ENCODE results near the gene COQ8A.

Gene COQ8A

DNA sequence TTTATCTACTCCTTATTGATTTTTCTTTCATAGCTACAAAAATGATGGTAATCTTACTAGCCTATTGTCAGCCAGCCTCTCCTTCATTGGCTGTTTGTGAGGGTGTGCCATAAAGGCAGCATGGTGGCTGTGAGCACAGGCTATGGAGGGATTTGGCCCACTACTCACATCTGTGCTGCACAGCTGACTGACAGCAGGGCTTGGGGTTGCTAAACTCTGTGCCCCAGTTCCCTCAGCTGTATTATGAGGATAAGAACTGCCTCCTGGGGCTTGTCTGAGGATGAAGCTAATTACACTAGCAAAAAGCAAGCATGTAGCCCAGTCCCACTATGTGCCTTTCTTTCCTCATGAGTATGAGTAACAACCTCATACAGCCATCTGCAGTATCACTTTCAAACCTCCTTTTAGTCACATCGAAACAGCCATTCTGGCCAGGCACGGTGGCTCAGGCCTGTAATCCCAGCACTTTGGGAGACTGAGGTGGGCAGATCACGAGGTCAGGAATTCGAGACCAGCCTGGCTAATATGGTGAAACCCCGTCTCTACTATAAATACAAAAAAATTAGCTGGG, 66.2 kb downstream of the COQ8A start:
- no peak for DNase-seq

DNA sequence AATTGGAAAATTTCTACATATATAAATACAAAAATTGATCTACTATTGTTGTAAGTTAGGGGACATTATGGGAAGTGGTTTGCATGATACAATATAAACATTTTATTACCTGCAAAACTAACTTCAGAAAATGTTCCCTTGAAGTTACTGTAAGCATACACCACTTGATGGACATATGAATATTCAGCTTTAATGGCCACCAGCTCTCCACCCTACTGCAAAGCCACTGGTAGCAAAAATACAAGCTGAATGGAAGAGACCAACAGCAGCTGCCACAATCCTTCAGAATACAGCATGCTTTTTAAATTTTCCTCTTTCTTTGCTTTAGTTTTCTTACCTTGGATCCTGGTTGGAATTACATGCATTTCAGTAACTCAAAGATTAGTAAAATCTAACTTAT, 69.8 kb downstream of the COQ8A start:
- no peak for DNase-seq

DNA sequence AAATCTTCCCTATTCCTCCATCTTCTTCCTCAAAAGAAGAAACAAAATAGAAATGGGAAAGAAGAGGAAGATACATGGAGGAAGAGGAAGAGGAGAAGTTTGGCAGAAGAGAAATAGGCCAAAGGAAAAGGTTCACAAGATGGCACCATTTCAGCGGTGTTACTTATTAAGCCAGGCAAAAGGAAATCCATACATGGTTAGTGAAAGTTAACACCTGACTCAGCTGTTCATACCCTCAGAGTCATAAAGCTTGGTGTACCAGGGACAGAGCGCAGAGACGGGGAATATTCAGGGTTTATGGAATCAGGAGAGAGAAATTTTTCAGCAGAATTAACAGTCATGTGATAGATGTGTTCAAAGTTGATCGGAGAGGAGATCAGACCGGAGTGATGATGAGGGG, 70.6 kb downstream of the COQ8A start:
- no peak for DNase-seq

DNA sequence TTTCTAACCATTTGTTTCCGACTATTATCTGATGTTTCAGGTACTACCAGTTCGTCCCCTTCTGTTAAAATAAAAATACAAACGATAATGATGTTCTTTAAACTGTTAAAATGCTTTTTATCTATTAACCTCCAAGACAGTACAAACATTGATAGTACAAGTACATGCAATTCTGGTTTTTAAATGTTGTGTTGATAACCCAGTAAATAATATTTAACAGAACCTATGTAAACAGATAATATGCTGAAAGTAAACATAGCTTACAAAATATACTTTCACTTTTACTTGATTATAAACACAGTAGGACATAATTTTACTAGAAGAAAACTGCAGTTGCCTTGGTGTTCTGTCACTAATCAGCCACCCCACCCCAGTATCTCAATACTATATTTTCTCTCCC, 76.9 kb downstream of the COQ8A start:
- no peak for DNase-seq

DNA sequence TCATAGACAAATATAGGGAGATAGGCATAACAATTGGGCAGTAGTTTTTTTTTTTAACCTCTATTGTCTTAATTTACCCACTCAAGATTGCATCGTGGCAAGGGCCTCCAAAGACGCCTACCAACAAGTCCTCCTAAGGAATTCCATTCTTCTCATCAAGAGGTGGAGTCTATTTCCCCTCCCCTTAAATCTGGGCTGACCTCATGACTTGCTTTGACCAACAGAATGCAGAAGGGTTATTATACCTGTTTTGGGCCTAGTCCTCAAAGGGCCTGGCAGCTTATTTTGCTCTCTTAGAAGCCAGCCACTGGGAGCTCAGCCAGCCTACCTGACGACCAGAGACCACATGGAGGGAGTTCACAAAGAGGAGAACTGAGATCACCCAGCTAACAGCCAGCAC, 92.3 kb downstream of the COQ8A start:
- no peak for DNase-seq

DNA sequence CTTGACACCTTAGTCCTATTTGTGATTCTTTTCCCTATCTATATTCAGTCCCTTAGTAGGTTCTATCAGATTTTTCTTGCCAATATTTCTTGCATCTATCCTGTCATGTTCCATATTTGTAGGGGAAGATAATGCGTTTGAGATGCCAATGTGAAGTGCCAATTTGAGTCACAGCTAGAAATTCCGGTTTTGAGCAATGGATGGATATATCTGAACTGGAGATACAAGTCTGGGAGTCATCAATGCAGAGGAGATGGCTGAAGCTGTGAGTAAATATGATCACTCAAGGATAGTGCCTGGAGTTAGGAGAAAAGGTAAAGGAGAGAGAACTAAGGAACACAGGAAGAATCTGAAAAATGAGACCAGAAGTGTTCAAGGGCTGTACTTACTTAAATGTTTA, 93.8 kb downstream of the COQ8A start:
- DNase-seq, result no peak

DNA sequence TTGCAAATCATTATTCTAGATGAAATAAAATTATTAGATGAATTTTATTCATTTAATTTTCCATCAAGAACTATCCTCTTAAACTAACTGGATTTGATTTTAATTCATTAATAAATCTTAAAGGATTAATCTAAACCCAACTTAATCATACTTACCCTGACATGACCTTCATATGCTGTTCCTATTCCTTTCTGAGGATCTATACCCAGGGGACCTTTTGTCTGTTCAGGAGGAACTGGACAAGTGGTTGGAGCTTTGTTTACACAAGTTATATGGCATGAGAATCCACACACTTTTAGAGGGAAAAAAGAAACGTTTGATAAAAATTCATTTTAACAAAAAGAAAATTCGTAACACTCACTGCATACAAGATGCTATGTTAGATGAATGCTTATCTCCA, 95.2 kb downstream of the COQ8A start:
- DNase-seq, result no peak

DNA sequence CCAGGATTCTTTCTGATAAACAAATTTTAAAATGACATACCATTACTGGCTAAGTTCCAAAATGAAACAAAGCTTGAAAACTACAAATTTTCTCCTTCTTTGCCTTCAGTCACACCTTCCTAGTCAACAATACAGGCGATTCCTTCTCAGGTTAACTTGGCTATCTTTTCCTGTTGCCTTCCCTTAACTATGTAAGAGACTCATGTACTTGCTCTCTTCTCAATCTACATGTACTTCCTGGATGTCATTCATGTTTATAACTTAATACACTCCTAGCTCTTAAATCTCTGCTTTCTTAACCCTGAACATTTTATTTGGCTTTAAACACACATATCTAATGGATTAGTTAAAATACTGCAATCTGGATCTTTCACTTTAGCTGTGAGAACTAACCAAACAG, 97.0 kb downstream of the COQ8A start:
- no peak for DNase-seq
